DND-41 (cell line): ENCODE measurements around the gene LRRC72.

Experiments used
- ATAC-seq: fragments of 200-7000 bp; cut with Tn5 transposase; 3 replicates; pipeline ENCODE4 v1.9.1; 2021; ENCODE audit warnings: low read depth; ENCODE audit not compliant: insufficient read depth
- DNase-seq: peaks from one replicate; pipeline ENCODE4 v3.0.0-alpha.2; 2020
- H2AFZ ChIP-seq: 2 replicates; pipeline ENCODE4 v1.6.0; 2012; ENCODE audit warnings: low read depth, low read length
- H3K27ac ChIP-seq: 2 replicates; pipeline ENCODE4 v1.5.1; 2012; ENCODE audit warnings: low read length, inconsistent platforms
- H3K27me3 ChIP-seq: fragments of 200-600 bp; sonication (generic); 2 replicates; pipeline ENCODE4 v1.6.0; 2012; ENCODE audit warnings: low read length, mild to moderate bottlenecking, inconsistent platforms; ENCODE audit not compliant: insufficient read depth, poor library complexity
- H3K36me3 ChIP-seq: 2 replicates; pipeline ENCODE4 v1.5.1; 2012; ENCODE audit warnings: low read length, inconsistent platforms; ENCODE audit not compliant: insufficient read depth
- H3K4me1 ChIP-seq: 2 replicates; pipeline ENCODE4 v1.5.1; 2012; ENCODE audit warnings: mild to moderate bottlenecking, low read length; ENCODE audit not compliant: insufficient read depth
- H3K4me2 ChIP-seq: 2 replicates; pipeline ENCODE4 v1.6.0; 2012; ENCODE audit warnings: mild to moderate bottlenecking, moderate library complexity, low read length, inconsistent platforms; ENCODE audit not compliant: insufficient read depth
- H3K4me3 ChIP-seq, 2 experiments: fragments of 200-600 bp in 1 of 2; shearing (Covaris generic) in 1 of 2; 2 replicates each; pipeline ENCODE4 v1.5.1; 2012 to 2016; ENCODE audit warnings: inconsistent platforms in 2 of 2, low read length in 2 of 2, mild to moderate bottlenecking in 2 of 2, low read depth in 1 of 2, moderate library complexity in 1 of 2
- H3K79me2 ChIP-seq: 2 replicates; pipeline ENCODE4 v1.6.0; 2012; ENCODE audit warnings: low read length, inconsistent platforms; ENCODE audit not compliant: insufficient read depth
- H3K9ac ChIP-seq: 2 replicates; pipeline ENCODE4 v1.6.0; 2012; ENCODE audit warnings: low read depth, mild to moderate bottlenecking, inconsistent platforms, low read length, moderate library complexity
- H3K9me3 ChIP-seq: 2 replicates; pipeline ENCODE4 v1.5.1; 2012; ENCODE audit warnings: low read length, moderate library complexity, mild to moderate bottlenecking, inconsistent platforms; ENCODE audit not compliant: insufficient read depth, severe bottlenecking
- H4K20me1 ChIP-seq: 2 replicates; pipeline ENCODE4 v1.6.0; 2012; ENCODE audit warnings: low read length; ENCODE audit not compliant: insufficient read depth
- EZH2 ChIP-seq: IDR thresholded peaks from 3 replicates; pipeline ENCODE4 v1.6.1; 2012; ENCODE audit warnings: borderline replicate concordance, low read depth, mild to moderate bottlenecking, moderate library complexity, low read length, inconsistent platforms; ENCODE audit not compliant: severe bottlenecking
- TF ChIP-seq, protein P1 (sequence below): IDR thresholded peaks from 2 replicates; pipeline ENCODE4 v1.5.1; 2012; ENCODE audit warnings: borderline replicate concordance, low read length, moderate library complexity, mild to moderate bottlenecking; ENCODE audit not compliant: poor library complexity, severe bottlenecking; ENCODE audit errors: extremely low read depth

Gene LRRC72

DNA sequence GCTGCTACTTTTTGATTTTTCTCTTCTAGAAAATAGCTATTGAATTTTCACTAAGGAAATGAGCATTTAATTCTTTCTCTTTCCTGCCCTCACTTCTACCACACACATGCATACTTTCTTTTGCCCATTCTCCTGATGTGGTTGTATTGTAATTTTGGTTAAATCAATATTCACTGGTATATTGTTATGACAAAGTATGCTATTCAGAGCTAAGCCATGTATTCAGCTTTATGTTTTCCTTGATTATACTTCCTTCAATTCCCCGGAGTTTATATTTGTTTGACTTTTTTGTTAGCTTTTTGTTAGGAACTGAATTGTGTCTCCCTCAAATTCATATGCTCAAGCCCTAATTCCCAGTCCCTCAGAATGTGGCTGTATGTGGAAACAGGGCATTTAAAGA, 24.0 kb downstream of the LRRC72 start:
- H3K4me2 ChIP-seq: no peak overlapping the region
- H3K79me2 ChIP-seq: no peaks in the 10 kb centered on the region
- TF ChIP-seq, protein P1, sequence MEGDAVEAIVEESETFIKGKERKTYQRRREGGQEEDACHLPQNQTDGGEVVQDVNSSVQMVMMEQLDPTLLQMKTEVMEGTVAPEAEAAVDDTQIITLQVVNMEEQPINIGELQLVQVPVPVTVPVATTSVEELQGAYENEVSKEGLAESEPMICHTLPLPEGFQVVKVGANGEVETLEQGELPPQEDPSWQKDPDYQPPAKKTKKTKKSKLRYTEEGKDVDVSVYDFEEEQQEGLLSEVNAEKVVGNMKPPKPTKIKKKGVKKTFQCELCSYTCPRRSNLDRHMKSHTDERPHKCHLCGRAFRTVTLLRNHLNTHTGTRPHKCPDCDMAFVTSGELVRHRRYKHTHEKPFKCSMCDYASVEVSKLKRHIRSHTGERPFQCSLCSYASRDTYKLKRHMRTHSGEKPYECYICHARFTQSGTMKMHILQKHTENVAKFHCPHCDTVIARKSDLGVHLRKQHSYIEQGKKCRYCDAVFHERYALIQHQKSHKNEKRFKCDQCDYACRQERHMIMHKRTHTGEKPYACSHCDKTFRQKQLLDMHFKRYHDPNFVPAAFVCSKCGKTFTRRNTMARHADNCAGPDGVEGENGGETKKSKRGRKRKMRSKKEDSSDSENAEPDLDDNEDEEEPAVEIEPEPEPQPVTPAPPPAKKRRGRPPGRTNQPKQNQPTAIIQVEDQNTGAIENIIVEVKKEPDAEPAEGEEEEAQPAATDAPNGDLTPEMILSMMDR: no peak
- TF ChIP-seq EZH2: no peak
- H3K4me3 ChIP-seq: no peak overlapping the region
- no peak overlapping the region for H2AFZ ChIP-seq
- DNase-seq (no peak), ATAC-seq (no peak)
- no peak overlapping the region for H3K27ac ChIP-seq
- no peak overlapping the region for H3K9ac ChIP-seq
- H3K9me3 ChIP-seq: no peaks in the 10 kb centered on the region
- H4K20me1 ChIP-seq: no peaks in the 10 kb centered on the region
- H3K4me1 ChIP-seq: no peaks in the 10 kb centered on the region
- H3K36me3 ChIP-seq: no peaks in the 10 kb centered on the region
- H3K27me3 ChIP-seq: no peaks in the 10 kb centered on the region

- Histone ChIP-seq H3K79me2 (no peaks in the 10 kb centered on the region), H3K27me3 (no peaks in the 10 kb centered on the region), H3K27ac (no peak overlapping the region), H3K4me2 (no peak overlapping the region), H3K36me3 (no peaks in the 10 kb centered on the region), H2AFZ (no peak overlapping the region), H3K4me1 (no peaks in the 10 kb centered on the region), H3K4me3 (no peak overlapping the region), H3K9ac (no peak overlapping the region), H3K9me3 (no peaks in the 10 kb centered on the region), H4K20me1 (no peaks in the 10 kb centered on the region)
- TF ChIP-seq, protein P1: no peak
- TF ChIP-seq EZH2: no peak
- no peak for ATAC-seq
- no peak for DNase-seq
These were observed 28.1 kb downstream of the LRRC72 start for GRCh38 chr7:16554518-16555236.

DNA sequence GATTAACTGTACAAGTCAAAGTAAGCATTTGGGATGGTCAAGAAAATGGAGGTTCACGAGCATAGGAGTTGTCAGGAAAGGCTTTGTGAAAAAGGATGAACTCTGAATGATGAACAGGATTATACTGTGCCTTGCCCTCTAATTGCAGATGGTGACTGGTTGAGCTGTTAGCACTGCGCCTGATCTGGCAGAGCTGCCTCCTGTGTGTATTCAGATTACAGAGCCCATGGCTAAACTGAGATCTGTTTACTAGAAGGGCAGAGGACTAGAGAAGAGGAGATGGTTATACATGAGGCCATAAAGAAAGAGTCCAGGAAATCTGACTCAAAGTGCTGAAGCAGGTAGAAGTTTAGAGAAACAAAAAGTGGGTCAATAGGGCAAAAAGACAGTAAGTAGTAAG, 29.7 kb downstream of the LRRC72 start:
- no peak for DNase-seq
- no peak overlapping the region for H2AFZ ChIP-seq

More for the DNA sequence above, 29.7 kb downstream of the LRRC72 start:
- no peaks in the 10 kb centered on the region for H3K36me3 ChIP-seq
- H3K4me2 ChIP-seq: no peak overlapping the region
- no peak for TF ChIP-seq EZH2
- TF ChIP-seq, protein P1: no peak
- H3K9ac ChIP-seq: no peak overlapping the region
- no peak for ATAC-seq
- no peaks in the 10 kb centered on the region for H3K27me3 ChIP-seq
- H3K4me1 ChIP-seq: no peaks in the 10 kb centered on the region
- H3K79me2 ChIP-seq: no peaks in the 10 kb centered on the region
- no peak overlapping the region for H3K4me3 ChIP-seq
- H3K27ac ChIP-seq: no peak overlapping the region
- no peaks in the 10 kb centered on the region for H3K9me3 ChIP-seq
- H4K20me1 ChIP-seq: no peaks in the 10 kb centered on the region
